BE2C (cell line): ENCODE results near the gene FOXF2.

ENCODE experiments used
- DNase-seq: peaks from one replicate; pipeline ENCODE4 v3.0.0-alpha.2; 2020
- H3K27me3 ChIP-seq: fragments of 250-450 bp; sonication (Bioruptor Pico); 2 replicates; pipeline ENCODE4 v1.5.1; 2020; ENCODE audit warnings: mild to moderate bottlenecking
- H3K36me3 ChIP-seq: fragments of 250-450 bp; sonication (Bioruptor Pico); 2 replicates; pipeline ENCODE4 v1.5.1; 2020; ENCODE audit warnings: mild to moderate bottlenecking
- H3K4me1 ChIP-seq: fragments of 250-450 bp; sonication (Bioruptor Pico); 2 replicates; pipeline ENCODE4 v1.5.1; 2020
- H3K4me3 ChIP-seq: 2 replicates; pipeline ENCODE4 v1.5.1; 2011; ENCODE audit warnings: low read depth, low read length
- H3K9me3 ChIP-seq: fragments of 250-450 bp; sonication (Bioruptor Pico); 2 replicates; pipeline ENCODE4 v1.5.1; 2020
- CTCF ChIP-seq: IDR thresholded peaks from 2 replicates; pipeline ENCODE4 v1.5.1; 2012; ENCODE audit warnings: mild to moderate bottlenecking, low read depth, low read length

The FOXF2 gene

GRCh38 chr6:1394514-1395463 is 5.4 kb downstream of the FOXF2 start:
- DNase-seq = no peak
- Histone ChIP-seq H3K9me3 (no peaks in the 10 kb centered on the region), H3K36me3 (no peaks in the 10 kb centered on the region), H3K4me3 (no peak overlapping the region), H3K4me1 (no peaks in the 10 kb centered on the region), H3K27me3 (peaks cover 89% of the 10 kb centered on the region)
- no peak for TF ChIP-seq CTCF

- DNase-seq = no peak
- Histone ChIP-seq H3K36me3 (no peaks in the 10 kb centered on the region), H3K4me3 (no peak overlapping the region), H3K4me1 (no peaks in the 10 kb centered on the region), H3K9me3 (no peaks in the 10 kb centered on the region), H3K27me3 (peaks cover 89% of the 10 kb centered on the region)
- TF ChIP-seq CTCF = no peak
Observed at GRCh38 chr6:1395506-1395905, 6.1 kb downstream of the FOXF2 start.

GRCh38 chr6:1395941-1396908 is 6.8 kb downstream of the FOXF2 start:
- H3K36me3 ChIP-seq = no peaks in the 10 kb centered on the region
- no peak overlapping the region for H3K4me3 ChIP-seq
- no peak for TF ChIP-seq CTCF
- H3K27me3 ChIP-seq = peaks cover 87% of the 10 kb centered on the region
- no peaks in the 10 kb centered on the region for H3K4me1 ChIP-seq
- no peak for DNase-seq
- no peaks in the 10 kb centered on the region for H3K9me3 ChIP-seq

DNA sequence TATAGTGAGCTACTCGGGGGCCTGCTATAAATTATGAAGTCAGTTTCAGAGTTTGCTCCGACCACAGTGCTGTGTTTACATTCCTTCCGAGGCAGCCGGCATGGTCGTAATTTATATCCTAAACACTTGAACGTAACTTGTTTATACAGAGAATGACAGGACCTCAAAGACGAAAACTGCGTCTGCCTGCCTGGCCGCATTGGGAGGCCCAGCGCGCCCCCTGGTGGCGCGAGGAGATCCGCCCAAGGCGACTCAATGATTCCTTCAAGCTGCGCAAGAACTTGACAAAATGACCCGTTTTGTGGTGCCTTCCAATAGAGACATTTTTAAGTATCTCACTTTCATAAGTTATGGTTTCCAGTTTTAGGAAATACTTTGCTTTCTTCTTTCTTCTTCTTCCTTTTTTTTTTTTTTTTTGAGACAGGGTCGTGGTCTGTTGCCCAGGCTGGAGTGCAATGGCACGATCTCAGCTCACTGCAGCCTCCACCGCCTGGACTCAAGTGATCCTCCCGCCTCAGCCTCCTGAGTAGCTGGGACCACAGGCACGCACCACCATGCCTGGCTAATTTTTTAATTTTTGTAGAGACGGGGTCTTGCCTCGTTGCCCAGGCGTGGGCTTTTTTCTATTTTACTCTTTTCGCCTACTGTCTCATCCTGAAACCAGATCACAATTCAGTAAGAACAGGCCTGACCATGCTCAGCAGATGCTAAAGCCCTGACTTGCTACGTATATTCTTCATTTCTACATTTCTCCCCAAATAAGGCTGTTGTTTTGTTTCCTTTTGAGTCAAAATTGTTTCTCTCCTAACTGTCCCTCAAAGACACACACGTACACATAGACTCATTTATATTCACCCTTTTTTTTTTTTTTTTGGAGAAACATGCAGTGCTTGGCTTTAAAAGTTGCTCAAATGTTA is 7.8 kb downstream of the FOXF2 start:
- peak; percentile 96 for TF ChIP-seq CTCF
- Histone ChIP-seq H3K4me1 (no peaks in the 10 kb centered on the region), H3K36me3 (no peaks in the 10 kb centered on the region), H3K9me3 (no peaks in the 10 kb centered on the region), H3K27me3 (peaks cover 86% of the 10 kb centered on the region), H3K4me3 (no peak overlapping the region)
- DNase-seq = peak; percentile 72

DNA sequence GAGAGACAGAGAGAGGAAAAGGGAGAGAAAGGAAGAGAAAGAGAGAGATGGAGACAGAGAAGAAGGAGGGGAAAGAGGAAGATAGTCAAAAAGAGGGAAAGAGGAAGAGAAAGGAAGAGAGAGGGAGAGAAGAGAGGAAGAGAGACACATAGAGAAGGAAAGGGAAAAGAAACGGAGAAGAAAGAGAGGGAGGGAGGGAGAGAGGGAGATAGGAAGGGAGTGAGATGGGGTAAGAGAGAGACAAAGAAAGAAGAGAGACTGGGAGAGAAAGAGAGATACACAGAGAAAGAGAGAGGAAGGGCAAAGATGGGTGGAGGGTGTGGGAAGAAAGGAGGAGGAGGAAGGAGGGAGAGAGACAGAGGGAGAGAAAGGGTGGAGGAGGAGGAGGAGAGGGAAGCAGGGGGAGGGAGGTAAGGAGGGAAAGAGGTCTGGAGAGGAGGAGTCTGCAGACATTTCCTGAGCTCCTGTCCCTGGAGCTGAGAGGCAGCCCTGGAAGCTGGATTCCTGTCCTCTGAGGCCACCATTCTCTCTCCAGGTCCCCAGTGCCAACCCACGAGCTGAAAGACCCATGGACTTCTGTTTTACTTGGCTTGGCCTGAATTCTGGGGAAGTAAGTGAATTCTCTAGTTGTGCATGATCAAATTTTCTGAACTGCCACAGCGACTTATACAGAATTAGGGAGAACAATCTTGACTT is 9.9 kb downstream of the FOXF2 start:
- peaks cover 65% of the 10 kb centered on the region for H3K27me3 ChIP-seq
- H3K4me3 ChIP-seq = no peak overlapping the region
- no peak for DNase-seq
- TF ChIP-seq CTCF = no peak
- no peaks in the 10 kb centered on the region for H3K4me1 ChIP-seq
- H3K36me3 ChIP-seq = no peaks in the 10 kb centered on the region
- no peaks in the 10 kb centered on the region for H3K9me3 ChIP-seq
